ENCODE measurements around the gene CCDC69. TPM values are rescaled to one million over a fixed set of nuclear protein-coding genes. Genes with fewer than 3 reads are reported as not detected.
"Not testable (repeated sequence)": the region's sequence is repeated elsewhere in the genome, so short reads cannot be mapped to it uniquely, and the experiment has no call there.

CCDC69 gene
- total RNA-seq, 1 donor from 2014 or later = 178 TPM

DNA sequence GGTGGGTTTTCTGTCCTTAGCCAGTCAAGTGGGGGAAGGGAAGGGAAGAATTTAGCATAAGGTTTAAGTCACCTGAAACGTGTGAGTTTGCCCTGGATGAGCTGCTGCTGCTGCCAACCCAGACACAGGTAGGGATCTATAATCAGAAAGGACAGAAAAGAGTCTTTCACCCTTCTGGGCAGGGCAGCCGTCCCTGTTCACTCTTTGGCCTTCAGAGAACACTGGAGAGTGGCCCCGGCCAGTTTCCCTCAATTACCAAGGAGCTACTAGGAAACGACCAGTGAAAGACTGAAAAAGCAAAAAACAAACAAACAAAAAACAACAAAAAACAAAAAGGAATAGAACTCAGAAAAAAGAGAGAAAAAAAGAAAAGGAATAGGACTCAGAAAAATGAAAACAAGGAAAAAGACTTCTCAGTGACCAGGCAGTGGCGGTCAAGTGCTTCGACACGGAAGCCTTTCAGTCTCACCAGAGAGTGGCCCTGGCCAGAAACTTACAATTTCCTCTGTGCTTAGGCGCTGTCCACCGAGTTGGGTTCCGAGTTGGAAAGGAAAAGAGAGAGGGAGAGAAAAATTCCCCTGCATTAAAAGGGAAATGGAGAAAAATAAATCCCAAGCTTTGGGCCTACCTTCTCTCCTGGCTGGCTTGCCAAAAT, 26.6 kb upstream of the CCDC69 start:
- DNase-seq = no peak
- intact Hi-C loops (cut with DNase I) = no loop called here
- no peak for ATAC-seq (ENCODE audit: poor library complexity)

- no peak for ATAC-seq (ENCODE audit: poor library complexity)
- intact Hi-C loops (cut with DNase I) = loop anchor here (10.0 kb wide), 1 partner anchor 244 kb away; no protein-coding TSS in a partner anchor
- DNase-seq = no peak
Measured at GRCh38 chr5:151249281-151249680, 25.4 kb upstream of the CCDC69 start.

DNA sequence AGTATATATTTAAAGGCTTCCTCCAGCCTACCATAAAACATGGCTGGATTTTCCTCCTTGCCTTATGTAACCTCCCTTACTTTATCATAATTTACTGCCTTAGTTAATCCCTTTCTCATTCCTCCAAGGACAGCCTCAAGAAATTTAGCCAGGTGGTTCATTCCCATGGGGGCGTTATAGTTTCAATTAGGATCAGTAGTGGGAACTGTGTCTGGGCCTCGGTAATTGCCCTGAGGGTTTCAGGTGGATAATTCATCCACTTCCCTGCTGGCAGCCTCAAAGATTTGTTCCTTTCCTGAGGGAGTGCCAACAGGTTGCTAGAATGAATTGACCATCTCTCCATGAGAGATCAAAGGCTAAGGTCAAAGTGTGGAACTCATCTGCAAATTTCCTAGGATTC, 24.8 kb upstream of the CCDC69 start:
- intact Hi-C loops (cut with DNase I) = loop anchor here (10.0 kb wide), 1 partner anchor 244 kb away; no protein-coding TSS in a partner anchor
- ATAC-seq (ENCODE audit: poor library complexity) (no peak), DNase-seq (no peak)

- no peak for DNase-seq
- intact Hi-C loops (cut with DNase I) = loop anchor here (10.0 kb wide), 1 partner anchor 241 kb away; no protein-coding TSS in a partner anchor
- ATAC-seq (ENCODE audit: poor library complexity) = no peak
Measured at GRCh38 chr5:151245680-151246219, 21.9 kb upstream of the CCDC69 start.

DNA sequence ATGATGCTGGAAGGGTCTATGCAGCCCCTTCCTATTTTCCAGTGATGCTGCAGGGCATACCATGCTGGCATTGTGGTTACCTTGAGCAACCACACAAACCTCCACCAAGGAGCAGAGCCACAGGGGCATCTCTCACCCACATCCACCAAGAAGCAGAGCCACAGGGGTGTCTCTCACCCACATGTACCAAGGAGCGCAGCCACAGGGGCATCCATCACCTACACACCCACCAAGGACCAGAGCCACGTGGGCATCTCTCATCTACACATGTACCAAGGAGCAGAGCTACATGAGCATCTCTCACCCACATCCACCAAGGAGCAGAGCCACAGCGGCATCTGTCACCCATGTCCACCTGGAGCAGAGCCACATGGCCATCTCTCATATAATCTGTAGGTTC, 20.3 kb upstream of the CCDC69 start:
- ATAC-seq (ENCODE audit: poor library complexity) (no peak), DNase-seq (no peak)
- intact Hi-C loops (cut with DNase I) = loop anchor here (10.0 kb wide), 1 partner anchor 239 kb away; no protein-coding TSS in a partner anchor

DNA sequence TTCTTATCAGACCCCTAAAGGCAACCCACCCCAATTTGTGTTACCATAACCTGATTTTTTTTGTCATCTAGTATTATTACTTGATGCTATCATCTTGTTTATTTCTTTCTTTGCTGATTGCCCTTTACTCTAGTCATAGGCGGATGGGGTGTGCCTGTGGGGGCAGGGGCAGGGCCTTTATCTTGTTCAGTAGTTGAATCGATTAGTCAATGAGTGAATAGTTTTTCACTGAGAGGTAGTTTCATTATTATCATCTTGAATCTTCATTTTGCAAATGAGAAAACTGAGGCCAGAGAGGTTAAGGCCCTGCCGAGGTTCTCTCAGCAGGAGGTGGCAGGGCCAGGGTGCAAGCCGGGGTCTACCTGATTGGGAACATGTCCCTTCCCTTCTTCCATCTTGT, 19.7 kb upstream of the CCDC69 start:
- DNase-seq = no peak
- no peak for ATAC-seq (ENCODE audit: poor library complexity)
- intact Hi-C loops (cut with DNase I) = loop anchor here (10.0 kb wide), 1 partner anchor 239 kb away; no protein-coding TSS in a partner anchor

- ATAC-seq (ENCODE audit: poor library complexity) = no peak
- intact Hi-C loops (cut with DNase I) = loop anchor here (10.0 kb wide), 1 partner anchor 238 kb away; no protein-coding TSS in a partner anchor
- no peak for DNase-seq
Measured at GRCh38 chr5:151243127-151243526, 19.2 kb upstream of the CCDC69 start.

GRCh38 chr5:151240924-151241635, 17.2 kb upstream of the CCDC69 start:
- DNase-seq (no peak), ATAC-seq (ENCODE audit: poor library complexity) (no peak)
- intact Hi-C loops (cut with DNase I) = loop anchor here (10.0 kb wide), 1 partner anchor 236 kb away; no protein-coding TSS in a partner anchor

DNA sequence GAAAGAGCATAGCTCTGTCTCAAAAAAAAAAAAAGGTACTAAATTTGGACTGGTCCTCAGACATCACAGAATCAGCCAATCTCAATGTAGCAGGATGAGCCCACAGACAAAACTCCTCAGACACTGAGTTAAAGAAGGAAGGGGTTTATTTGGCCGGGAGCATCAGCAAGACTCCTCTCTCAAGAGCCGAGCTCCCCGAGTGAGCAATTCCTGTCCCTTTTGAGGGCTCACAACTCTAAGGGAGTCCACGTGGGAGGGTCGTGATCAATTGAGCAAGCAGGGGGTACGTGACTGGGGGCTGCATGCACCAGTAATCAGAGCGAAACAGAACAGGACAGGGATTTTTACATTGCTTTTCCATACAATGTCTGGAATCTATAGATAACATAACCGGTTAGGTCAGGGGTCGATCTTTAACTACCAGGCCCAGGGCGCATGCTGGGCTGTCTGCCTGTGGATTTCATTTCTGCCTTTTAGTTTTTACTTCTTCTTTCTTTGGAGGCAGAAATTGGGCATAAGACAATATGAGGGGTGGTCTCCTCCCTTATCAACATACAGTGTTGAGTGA, 16.5 kb upstream of the CCDC69 start:
- not testable (repeated sequence) for ATAC-seq (ENCODE audit: poor library complexity); DNase-seq
- intact Hi-C loops (cut with DNase I) = loop anchor here (10.0 kb wide), 1 partner anchor 236 kb away; no protein-coding TSS in a partner anchor

DNA sequence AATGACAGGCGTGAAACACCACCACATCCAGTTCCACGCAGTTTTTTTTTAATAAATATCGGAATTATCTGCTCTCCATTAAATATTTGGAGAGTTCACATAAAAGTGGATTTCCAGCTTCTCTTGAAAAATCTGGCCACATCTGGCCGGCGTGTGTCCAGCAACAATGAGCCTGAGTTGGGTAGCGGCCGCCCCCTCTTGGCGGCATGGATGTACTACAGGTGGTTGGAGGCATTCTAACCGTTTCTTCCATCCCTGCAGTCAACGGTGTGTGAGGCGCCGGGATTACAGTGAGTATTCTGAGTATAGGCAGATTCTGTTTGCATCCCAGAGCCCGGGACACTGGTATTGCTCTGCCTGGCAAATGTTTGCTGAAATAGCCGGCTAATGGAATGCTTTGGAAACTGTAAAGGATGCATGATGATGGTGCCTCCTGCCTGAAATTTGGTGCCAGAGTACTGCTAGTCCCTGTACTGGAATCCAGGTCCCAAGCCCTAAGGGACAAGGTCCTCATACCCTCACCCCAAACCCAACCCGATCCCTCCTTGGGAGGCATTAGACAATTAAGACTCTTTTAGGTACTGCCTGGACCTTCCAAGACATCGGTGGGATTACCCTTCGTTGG, 15.5 kb upstream of the CCDC69 start:
- ATAC-seq (ENCODE audit: poor library complexity) = peak; percentile 79

GRCh38 chr5:151238303-151238741, 14.4 kb upstream of the CCDC69 start:
- intact Hi-C loops (cut with DNase I) = loop anchor here (5.0 kb wide), 1 partner anchor 111 kb away; no protein-coding TSS in a partner anchor
- ATAC-seq (ENCODE audit: poor library complexity) (peak; percentile 88), DNase-seq (peak; percentile 77)

More for the DNA sequence above, 15.5 kb upstream of the CCDC69 start:
- intact Hi-C loops (cut with DNase I) = loop anchor here (5.0 kb wide), 1 partner anchor 112 kb away; no protein-coding TSS in a partner anchor
- DNase-seq = peak; percentile 90

- ATAC-seq (ENCODE audit: poor library complexity) (no peak), DNase-seq (no peak)
- intact Hi-C loops (cut with DNase I) = loop anchor here (5.0 kb wide), 1 partner anchor 110 kb away; no protein-coding TSS in a partner anchor
Measured at GRCh38 chr5:151237685-151238084, 13.8 kb upstream of the CCDC69 start.

GRCh38 chr5:151236888-151237287, 13.0 kb upstream of the CCDC69 start:
- intact Hi-C loops (cut with DNase I) = loop anchor here (5.0 kb wide), 1 partner anchor 110 kb away; no protein-coding TSS in a partner anchor
- DNase-seq = no peak
- no peak for ATAC-seq (ENCODE audit: poor library complexity)

DNA sequence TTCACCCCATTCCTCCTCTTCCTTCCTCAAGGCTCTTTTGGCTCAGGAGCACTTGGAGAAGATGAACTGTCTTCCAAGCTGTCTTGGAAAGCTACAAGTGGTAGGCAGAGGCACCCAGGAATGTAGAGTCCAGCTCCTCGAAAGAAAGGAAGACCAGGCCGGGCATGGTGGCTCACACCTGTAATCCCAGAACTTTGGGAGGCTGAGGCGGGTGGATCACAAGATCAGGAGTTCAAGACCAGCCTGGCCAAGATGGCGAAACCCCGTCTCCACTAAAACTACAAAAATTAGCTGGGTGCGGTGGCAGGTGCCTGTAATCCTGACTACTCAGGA, 11.3 kb upstream of the CCDC69 start:
- intact Hi-C loops (cut with DNase I) = loop anchor here (5.0 kb wide), 1 partner anchor 108 kb away; no protein-coding TSS in a partner anchor
- ATAC-seq (ENCODE audit: poor library complexity); DNase-seq: not testable (repeated sequence)

DNA sequence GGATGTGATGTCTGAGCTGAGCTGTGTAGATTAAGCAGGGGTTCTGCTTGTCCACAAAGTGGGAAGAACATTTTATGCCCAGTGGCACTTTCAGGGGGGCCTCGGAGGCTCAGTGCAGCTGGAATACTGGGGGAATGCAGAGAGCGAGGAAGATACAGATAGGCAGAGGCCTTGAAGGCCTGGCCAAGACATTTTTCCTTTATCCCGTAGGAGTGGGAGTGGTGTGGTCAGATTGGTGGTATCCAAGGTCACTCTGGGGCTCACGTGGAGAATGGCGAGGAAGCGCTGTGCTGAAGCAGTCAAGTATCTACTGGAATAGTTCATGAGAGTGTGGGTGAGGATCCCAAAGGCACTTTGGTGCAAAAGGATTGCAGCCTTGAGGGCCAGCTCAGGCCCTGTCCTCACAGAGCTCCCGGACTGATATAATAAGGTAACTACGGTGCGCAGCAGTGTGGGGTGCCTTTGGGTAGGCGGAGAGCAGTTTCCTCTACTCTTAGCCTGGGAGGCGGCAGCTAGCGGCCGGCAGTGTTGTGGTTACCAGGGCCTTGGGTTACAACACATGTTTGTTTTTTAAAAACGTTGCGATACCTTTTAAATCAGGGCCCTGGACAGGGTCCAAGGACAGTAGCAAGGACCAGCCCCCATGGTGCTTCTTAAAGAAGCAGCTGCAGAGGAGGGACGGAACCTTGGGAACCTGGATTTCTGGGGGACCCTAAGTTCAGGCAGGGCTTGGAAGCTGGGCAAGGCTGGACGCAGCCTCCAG, 10.8 kb upstream of the CCDC69 start:
- peak; percentile 89 for DNase-seq
- ATAC-seq (ENCODE audit: poor library complexity) = peak; percentile 78
- intact Hi-C loops (cut with DNase I) = loop anchor here (5.0 kb wide), 1 partner anchor 107 kb away; no protein-coding TSS in a partner anchor

- no peak for DNase-seq
- intact Hi-C loops (cut with DNase I) = no loop called here
- ATAC-seq (ENCODE audit: poor library complexity) = no peak
Measured at GRCh38 chr5:151233616-151234085, 9.8 kb upstream of the CCDC69 start.

DNA sequence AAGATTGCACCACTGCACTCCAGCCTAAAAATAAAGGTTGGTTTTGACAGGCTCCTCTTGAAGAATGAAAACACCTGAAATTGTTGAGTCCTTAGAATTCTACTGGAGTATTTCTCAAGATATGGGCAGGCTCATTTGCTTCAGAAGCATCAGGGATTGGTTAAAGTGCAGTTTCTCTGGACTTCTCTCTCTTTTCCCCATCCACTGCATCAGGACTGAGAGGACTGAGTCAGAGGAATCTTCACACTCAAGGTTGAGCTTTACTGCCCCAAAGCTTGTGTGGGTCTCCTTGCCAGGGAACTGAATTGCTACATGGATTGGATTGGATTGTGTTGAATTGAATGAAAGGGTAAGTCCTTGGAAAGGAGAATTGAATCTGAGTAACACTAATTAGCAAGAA, 7.5 kb upstream of the CCDC69 start:
- ATAC-seq (ENCODE audit: poor library complexity) (no peak), DNase-seq (no peak)
- intact Hi-C loops (cut with DNase I) = no loop called here
